ENCODE results near the gene PCP2.

Gene PCP2

GRCh38 chr19:7639863-7640348 is 6.4 kb upstream of the PCP2 start:
- in situ Hi-C loops (cut with MboI; ENCODE audit: low sequenced_read_pairs): no loop called here
- Histone ChIP-seq H3K9me3 (no peaks in the 10 kb centered on the region), H3K36me3 (replicated peaks) (no peaks in the 10 kb centered on the region)

GRCh38 chr19:7638802-7639465 is 5.4 kb upstream of the PCP2 start:
- H3K4me3 ChIP-seq: no peak overlapping the region
- no peaks in the 10 kb centered on the region for H3K27me3 ChIP-seq (ENCODE audit: low read depth)
- H3K4me1 ChIP-seq: no peaks in the 10 kb centered on the region
- in situ Hi-C loops (cut with MboI; ENCODE audit: low sequenced_read_pairs): no loop called here
- DNase-seq (ENCODE audit: low spot score in 2 of 2): no peak
- H3K9me3 ChIP-seq: no peaks in the 10 kb centered on the region
- no peaks in the 10 kb centered on the region for H3K36me3 ChIP-seq (replicated peaks)

More at GRCh38 chr19:7639863-7640348, 6.4 kb upstream of the PCP2 start:
- H3K27me3 ChIP-seq (ENCODE audit: low read depth): no peaks in the 10 kb centered on the region
- no peak for DNase-seq (ENCODE audit: low spot score in 2 of 2)
- H3K4me1 ChIP-seq: no peaks in the 10 kb centered on the region
- no peak overlapping the region for H3K4me3 ChIP-seq

- Histone ChIP-seq H3K27me3 (ENCODE audit: low read depth) (no peaks in the 10 kb centered on the region), H3K36me3 (replicated peaks) (no peaks in the 10 kb centered on the region), H3K9me3 (no peaks in the 10 kb centered on the region), H3K4me3 (peak overlapping the region; percentile 31), H3K4me1 (no peaks in the 10 kb centered on the region)
- DNase-seq (ENCODE audit: low spot score in 2 of 2): no peak
- in situ Hi-C loops (cut with MboI; ENCODE audit: low sequenced_read_pairs): no loop called here
Measured at GRCh38 chr19:7637374-7638256, 4.1 kb upstream of the PCP2 start.

- DNase-seq (ENCODE audit: low spot score in 2 of 2): peak in 1 of 2 experiments; percentile 70
- Histone ChIP-seq H3K9me3 (no peaks in the 10 kb centered on the region), H3K4me3 (peak within 1 kb of the TSS; percentile 31), H3K4me1 (no peaks in the 10 kb centered on the region), H3K27me3 (ENCODE audit: low read depth) (no peaks in the 10 kb centered on the region), H3K36me3 (replicated peaks) (no peaks in the 10 kb centered on the region)
- in situ Hi-C loops (cut with MboI; ENCODE audit: low sequenced_read_pairs): no loop called here
Measured at GRCh38 chr19:7636691-7637373, 3.3 kb upstream of the PCP2 start, which contains the start of gene STXBP2. Gene STXBP2 (plus strand): TSS chr19:7637110. CDS start chr19:7637150, 40 bp downstream.

GRCh38 chr19:7636317-7636690 is 2.8 kb upstream of the PCP2 start:
- H3K4me3 ChIP-seq: no peak overlapping the region
- in situ Hi-C loops (cut with MboI; ENCODE audit: low sequenced_read_pairs): no loop called here

GRCh38 chr19:7635670-7636069 is 2.2 kb upstream of the PCP2 start:
- no peak for DNase-seq (ENCODE audit: low spot score in 2 of 2)
- H3K4me3 ChIP-seq: no peak overlapping the region

More at GRCh38 chr19:7636317-7636690, 2.8 kb upstream of the PCP2 start:
- Histone ChIP-seq H3K36me3 (replicated peaks) (no peaks in the 10 kb centered on the region), H3K4me1 (no peaks in the 10 kb centered on the region), H3K9me3 (no peaks in the 10 kb centered on the region), H3K27me3 (ENCODE audit: low read depth) (no peaks in the 10 kb centered on the region)
- no peak for DNase-seq (ENCODE audit: low spot score in 2 of 2)

GRCh38 chr19:7632340-7633203 is 947 bp downstream of the PCP2 start:
- in situ Hi-C loops (cut with MboI; ENCODE audit: low sequenced_read_pairs): no loop called here
- H3K36me3 ChIP-seq (replicated peaks): no peaks in the 10 kb centered on the region
- no peak overlapping the region for H3K4me3 ChIP-seq
- H3K4me1 ChIP-seq: peaks cover 11% of the 10 kb centered on the region
- no peak for DNase-seq (ENCODE audit: low spot score in 2 of 2)
- H3K9me3 ChIP-seq: no peaks in the 10 kb centered on the region
- H3K27me3 ChIP-seq (ENCODE audit: low read depth): no peaks in the 10 kb centered on the region

More at GRCh38 chr19:7635670-7636069, 2.2 kb upstream of the PCP2 start:
- Histone ChIP-seq H3K27me3 (ENCODE audit: low read depth) (no peaks in the 10 kb centered on the region), H3K36me3 (replicated peaks) (no peaks in the 10 kb centered on the region), H3K9me3 (no peaks in the 10 kb centered on the region), H3K4me1 (peaks cover 1% of the 10 kb centered on the region)
- in situ Hi-C loops (cut with MboI; ENCODE audit: low sequenced_read_pairs): no loop called here

GRCh38 chr19:7631577-7631976 is 1.9 kb downstream of the PCP2 start:
- H3K4me1 ChIP-seq: peaks cover 11% of the 10 kb centered on the region
- H3K9me3 ChIP-seq: no peaks in the 10 kb centered on the region
- no peaks in the 10 kb centered on the region for H3K27me3 ChIP-seq (ENCODE audit: low read depth)
- H3K36me3 ChIP-seq (replicated peaks): peaks cover 8% of the 10 kb centered on the region; the same call in 1 of the 2 replicates
- H3K4me3 ChIP-seq: no peak overlapping the region
- DNase-seq (ENCODE audit: low spot score in 2 of 2): no peak
- in situ Hi-C loops (cut with MboI; ENCODE audit: low sequenced_read_pairs): no loop called here

GRCh38 chr19:7629347-7630054 is 4.0 kb downstream of the PCP2 start, which contains the start of the genes PET100 and XAB2:
Gene PET100 (plus strand): TSS chr19:7629793. CDS start chr19:7629834, 41 bp downstream.
Gene XAB2 (minus strand): TSS chr19:7629545. CDS start chr19:7629527, 18 bp downstream.
- Histone ChIP-seq H3K36me3 (replicated peaks) (peaks cover 14% of the 10 kb centered on the region), H3K4me1 (peaks cover 11% of the 10 kb centered on the region), H3K27me3 (ENCODE audit: low read depth) (no peaks in the 10 kb centered on the region), H3K4me3 (peak within 1 kb of the TSS; percentile 91), H3K9me3 (no peaks in the 10 kb centered on the region)
- peak; percentile 94 to 96 for DNase-seq (ENCODE audit: low spot score in 2 of 2)
- in situ Hi-C loops (cut with MboI; ENCODE audit: low sequenced_read_pairs): no loop called here

- H3K4me1 ChIP-seq: peaks cover 11% of the 10 kb centered on the region
- H3K9me3 ChIP-seq: no peaks in the 10 kb centered on the region
- peak overlapping the region; percentile 91 for H3K4me3 ChIP-seq
- peaks cover 14% of the 10 kb centered on the region for H3K36me3 ChIP-seq (replicated peaks)
- no peaks in the 10 kb centered on the region for H3K27me3 ChIP-seq (ENCODE audit: low read depth)
- no peak for DNase-seq (ENCODE audit: low spot score in 2 of 2)
- in situ Hi-C loops (cut with MboI; ENCODE audit: low sequenced_read_pairs): no loop called here
Measured at GRCh38 chr19:7628589-7629311, 4.8 kb downstream of the PCP2 start.

GRCh38 chr19:7627166-7627565 is 6.4 kb downstream of the PCP2 start:
- Histone ChIP-seq H3K27me3 (ENCODE audit: low read depth) (no peaks in the 10 kb centered on the region), H3K4me1 (peaks cover 11% of the 10 kb centered on the region), H3K9me3 (no peaks in the 10 kb centered on the region), H3K36me3 (replicated peaks) (peaks cover 24% of the 10 kb centered on the region), H3K4me3 (no peak overlapping the region)
- in situ Hi-C loops (cut with MboI; ENCODE audit: low sequenced_read_pairs): no loop called here
- no peak for DNase-seq (ENCODE audit: low spot score in 2 of 2)

Measured in HAP-1 (cell line).